SK-N-SH treated with all-trans-retinoic acid at 6 μM for 48 hours (cell line): ENCODE data around the gene MPPED2.

ENCODE experiments used
- ATAC-seq: fragments of 200-7000 bp; cut with Tn5 transposase; 3 replicates; pipeline ENCODE4 v1.9.1; 2020; ENCODE audit warnings: mild to moderate bottlenecking, moderate library complexity
- ARNTL ChIP-seq: fragments of 450-650 bp; formaldehyde crosslinking; IDR thresholded peaks from 2 replicates; pipeline ENCODE4 v1.5.0; 2020; ENCODE audit warnings: low read depth, mild to moderate bottlenecking, moderate library complexity, borderline replicate concordance
- BACH2 ChIP-seq: fragments of 250-450 bp; sonication (Bioruptor Pico); IDR thresholded peaks from 2 replicates; pipeline ENCODE4 v1.9.0; 2021; ENCODE audit warnings: mild to moderate bottlenecking, borderline replicate concordance
- CREB5 ChIP-seq: fragments of 250-450 bp; sonication (Bioruptor Pico); IDR thresholded peaks from 2 replicates; pipeline ENCODE4 v1.5.1; 2020; ENCODE audit warnings: low read depth, mild to moderate bottlenecking, moderate library complexity
- CSDC2 ChIP-seq: fragments of 250-450 bp; sonication (Bioruptor Pico); IDR thresholded peaks from 2 replicates; pipeline ENCODE4 v1.5.0; 2020; ENCODE audit warnings: mild to moderate bottlenecking, moderate library complexity
- ESRRG ChIP-seq: fragments of 250-450 bp; sonication (Bioruptor Pico); IDR thresholded peaks from 2 replicates; pipeline ENCODE4 v1.6.1; 2021; ENCODE audit warnings: mild to moderate bottlenecking
- GLIS3 ChIP-seq: fragments of 250-450 bp; sonication (Bioruptor Pico); IDR thresholded peaks from 2 replicates; pipeline ENCODE4 v1.5.0; 2020; ENCODE audit warnings: mild to moderate bottlenecking, moderate library complexity
- ISL1 ChIP-seq: fragments of 250-450 bp; sonication (Bioruptor Pico); IDR thresholded peaks from 2 replicates; pipeline ENCODE4 v2.1.2; 2022; ENCODE audit warnings: mild to moderate bottlenecking, moderate library complexity
- OSR1 ChIP-seq: fragments of 250-450 bp; sonication (Bioruptor Pico); IDR thresholded peaks from 2 replicates; pipeline ENCODE4 v1.8.0; 2022; ENCODE audit warnings: moderate library complexity, mild to moderate bottlenecking, inconsistent platforms
- PATZ1 ChIP-seq: fragments of 250-450 bp; sonication (Bioruptor Pico); IDR thresholded peaks from 2 replicates; pipeline ENCODE4 v1.8.0; 2020; ENCODE audit warnings: mild to moderate bottlenecking, moderate library complexity, borderline replicate concordance
- POU6F1 ChIP-seq: fragments of 250-450 bp; sonication (Bioruptor Pico); IDR thresholded peaks from 2 replicates; pipeline ENCODE4 v1.8.0; 2021; ENCODE audit warnings: low read depth, mild to moderate bottlenecking, moderate library complexity, borderline replicate concordance
- PPARA ChIP-seq: fragments of 250-450 bp; sonication (Bioruptor Pico); IDR thresholded peaks from 2 replicates; pipeline ENCODE4 v1.5.0; 2020; ENCODE audit warnings: mild to moderate bottlenecking, borderline replicate concordance
- RARB ChIP-seq: fragments of 250-450 bp; sonication (Bioruptor Pico); IDR thresholded peaks from 2 replicates; pipeline ENCODE4 v1.8.0; 2021; ENCODE audit warnings: mild to moderate bottlenecking, moderate library complexity
- TCF4 ChIP-seq: fragments of 250-450 bp; sonication (Bioruptor Pico); IDR thresholded peaks from 2 replicates; pipeline ENCODE4 v1.8.0; 2021; ENCODE audit warnings: mild to moderate bottlenecking, moderate library complexity, borderline replicate concordance
- ZC3H10 ChIP-seq: fragments of 250-450 bp; sonication (Bioruptor Pico); IDR thresholded peaks from 2 replicates; pipeline ENCODE4 v1.5.1; 2021; ENCODE audit warnings: mild to moderate bottlenecking, moderate library complexity
- ZFP3 ChIP-seq: fragments of 250-450 bp; sonication (Bioruptor Pico); IDR thresholded peaks from 2 replicates; pipeline ENCODE4 v1.5.0; 2020; ENCODE audit warnings: mild to moderate bottlenecking, moderate library complexity
- ZFP30 ChIP-seq: fragments of 450-650 bp; formaldehyde crosslinking; IDR thresholded peaks from 2 replicates; pipeline ENCODE4 v1.5.0; 2022; ENCODE audit warnings: mild to moderate bottlenecking, moderate library complexity
- ZNF8 ChIP-seq: fragments of 450-650 bp; formaldehyde crosslinking; IDR thresholded peaks from 2 replicates; pipeline ENCODE4 v1.5.0; 2020; ENCODE audit warnings: mild to moderate bottlenecking, moderate library complexity
- TF ChIP-seq, protein P1 (sequence below): fragments of 250-450 bp; sonication (Bioruptor Pico); IDR thresholded peaks from 2 replicates; pipeline ENCODE4 v1.5.0; 2020; ENCODE audit warnings: mild to moderate bottlenecking, moderate library complexity

Gene MPPED2

DNA sequence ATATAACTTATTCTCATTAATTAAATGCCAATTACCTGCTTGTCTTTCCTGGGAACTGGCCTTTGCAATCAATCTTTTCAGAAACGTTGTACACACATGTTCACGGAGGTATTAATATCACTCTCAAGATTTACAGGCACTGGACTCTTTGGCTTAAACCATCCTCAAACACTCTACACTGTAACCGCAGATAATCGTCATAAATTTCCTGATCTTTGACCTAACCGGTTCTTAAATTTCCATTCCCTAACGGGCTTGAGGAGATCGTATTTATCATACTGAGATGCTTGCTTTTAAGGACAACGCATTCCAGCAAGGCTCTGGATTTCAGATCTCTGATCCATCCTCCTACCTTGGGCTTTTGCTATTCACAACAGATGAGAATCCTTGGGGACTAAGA lies 190.4 kb downstream of the MPPED2 start (continued):
- TF ChIP-seq CSDC2 (CRISPR knock-in tag), result no peak
- TF ChIP-seq BACH2 (CRISPR knock-in tag), result no peak
- no peak for TF ChIP-seq RARB (CRISPR knock-in tag)
- TF ChIP-seq ZC3H10 (CRISPR knock-in tag), result no peak
- TF ChIP-seq ISL1 (CRISPR knock-in tag), result no peak
- no peak for TF ChIP-seq POU6F1 (CRISPR knock-in tag)
- no peak for TF ChIP-seq CREB5 (CRISPR knock-in tag)
- TF ChIP-seq ARNTL (CRISPR knock-in tag), result no peak

DNA sequence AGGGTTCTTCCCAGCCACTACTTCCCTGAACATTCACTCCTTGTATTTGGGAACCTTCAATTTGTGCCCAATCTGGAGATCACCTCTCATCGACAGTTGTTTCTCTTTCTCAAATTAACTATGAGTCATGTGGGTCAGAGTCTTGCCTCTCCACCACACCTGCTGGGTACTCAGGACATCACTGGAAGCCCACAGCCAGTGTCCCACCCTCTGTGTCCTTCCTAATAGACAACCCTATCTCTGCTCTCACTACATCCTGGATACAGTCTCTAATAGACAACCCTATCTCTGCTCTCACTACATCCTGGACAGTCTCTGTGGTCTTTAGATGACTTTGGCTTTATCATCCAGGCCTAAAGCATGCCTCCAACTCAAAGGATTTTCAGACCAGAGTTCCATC lies 193.1 kb downstream of the MPPED2 start:
- no peak for TF ChIP-seq POU6F1 (CRISPR knock-in tag)
- TF ChIP-seq CREB5 (CRISPR knock-in tag), result no peak
- TF ChIP-seq ARNTL (CRISPR knock-in tag), result no peak
- TF ChIP-seq RARB (CRISPR knock-in tag), result no peak
- no peak for TF ChIP-seq BACH2 (CRISPR knock-in tag)
- no peak for TF ChIP-seq CSDC2 (CRISPR knock-in tag)
- no peak for TF ChIP-seq GLIS3 (CRISPR knock-in tag)
- TF ChIP-seq PATZ1 (CRISPR knock-in tag), result no peak
- no peak for TF ChIP-seq ZNF8
- TF ChIP-seq OSR1 (CRISPR knock-in tag), result no peak
- no peak for ATAC-seq

- ATAC-seq, result no peak
- TF ChIP-seq GLIS3 (CRISPR knock-in tag), result no peak; the same call in 1 of the 2 replicates
- no peak for TF ChIP-seq ESRRG (CRISPR knock-in tag)
- TF ChIP-seq, protein P1, sequence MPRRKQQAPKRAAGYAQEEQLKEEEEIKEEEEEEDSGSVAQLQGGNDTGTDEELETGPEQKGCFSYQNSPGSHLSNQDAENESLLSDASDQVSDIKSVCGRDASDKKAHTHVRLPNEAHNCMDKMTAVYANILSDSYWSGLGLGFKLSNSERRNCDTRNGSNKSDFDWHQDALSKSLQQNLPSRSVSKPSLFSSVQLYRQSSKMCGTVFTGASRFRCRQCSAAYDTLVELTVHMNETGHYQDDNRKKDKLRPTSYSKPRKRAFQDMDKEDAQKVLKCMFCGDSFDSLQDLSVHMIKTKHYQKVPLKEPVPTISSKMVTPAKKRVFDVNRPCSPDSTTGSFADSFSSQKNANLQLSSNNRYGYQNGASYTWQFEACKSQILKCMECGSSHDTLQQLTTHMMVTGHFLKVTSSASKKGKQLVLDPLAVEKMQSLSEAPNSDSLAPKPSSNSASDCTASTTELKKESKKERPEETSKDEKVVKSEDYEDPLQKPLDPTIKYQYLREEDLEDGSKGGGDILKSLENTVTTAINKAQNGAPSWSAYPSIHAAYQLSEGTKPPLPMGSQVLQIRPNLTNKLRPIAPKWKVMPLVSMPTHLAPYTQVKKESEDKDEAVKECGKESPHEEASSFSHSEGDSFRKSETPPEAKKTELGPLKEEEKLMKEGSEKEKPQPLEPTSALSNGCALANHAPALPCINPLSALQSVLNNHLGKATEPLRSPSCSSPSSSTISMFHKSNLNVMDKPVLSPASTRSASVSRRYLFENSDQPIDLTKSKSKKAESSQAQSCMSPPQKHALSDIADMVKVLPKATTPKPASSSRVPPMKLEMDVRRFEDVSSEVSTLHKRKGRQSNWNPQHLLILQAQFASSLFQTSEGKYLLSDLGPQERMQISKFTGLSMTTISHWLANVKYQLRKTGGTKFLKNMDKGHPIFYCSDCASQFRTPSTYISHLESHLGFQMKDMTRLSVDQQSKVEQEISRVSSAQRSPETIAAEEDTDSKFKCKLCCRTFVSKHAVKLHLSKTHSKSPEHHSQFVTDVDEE (CRISPR knock-in tag), result no peak
- TF ChIP-seq ZFP30, result no peak
- TF ChIP-seq ZC3H10 (CRISPR knock-in tag), result no peak
- TF ChIP-seq TCF4 (CRISPR knock-in tag), result no peak
These were observed 193.8 kb downstream of the MPPED2 start for GRCh38 chr11:30392221-30392784.

- ATAC-seq, result no peak
- no peak for TF ChIP-seq CSDC2 (CRISPR knock-in tag)
- TF ChIP-seq RARB (CRISPR knock-in tag), result no peak
- no peak for TF ChIP-seq OSR1 (CRISPR knock-in tag)
- TF ChIP-seq ZC3H10 (CRISPR knock-in tag), result no peak
- no peak for TF ChIP-seq ZFP3 (CRISPR knock-in tag)
- no peak for TF ChIP-seq CREB5 (CRISPR knock-in tag)
- no peak for TF ChIP-seq ESRRG (CRISPR knock-in tag)
- no peak for TF ChIP-seq PPARA (CRISPR knock-in tag)
- no peak for TF ChIP-seq ZFP30
- no peak for TF ChIP-seq GLIS3 (CRISPR knock-in tag)
- no peak for TF ChIP-seq ARNTL (CRISPR knock-in tag)
- TF ChIP-seq, protein P1 (CRISPR knock-in tag), result no peak
- no peak for TF ChIP-seq ZNF8
These were observed 197.2 kb downstream of the MPPED2 start for GRCh38 chr11:30388957-30389356.
